Effector memory CD8-positive, alpha-beta T cell (primary cell): ENCODE data around the gene GH1.
A peak's percentile ranks its signal among the peaks of the same experiment; 100 is the strongest.

Experiments
- ATAC-seq: fragments of 150-1000 bp; cut with Tn5 transposase; replicated peaks from 2 replicates; pipeline ENCODE4 v1.10.0; 2021; ENCODE audit warnings: mild to moderate bottlenecking, moderate library complexity
- DNase-seq, 3 experiments: peaks; one replicate each; pipeline ENCODE4 v3.0.0; 2021
- H3K27ac Mint-ChIP-seq, 2 donors: one replicate each; pipeline ENCODE4 v1.8.0; 2022; ENCODE audit warnings: mild to moderate bottlenecking in 2 of 2, mixed read lengths in 2 of 2, moderate library complexity in 2 of 2
- H3K27me3 Mint-ChIP-seq, 2 donors: one replicate each; pipeline ENCODE4 v1.8.0; 2022; ENCODE audit warnings: mixed read lengths in 2 of 2
- H3K36me3 Mint-ChIP-seq: one replicate; pipeline ENCODE4 v1.8.0; 2022; ENCODE audit warnings: mild to moderate bottlenecking, moderate library complexity, mixed read lengths; ENCODE audit not compliant: insufficient read depth
- H3K4me1 Mint-ChIP-seq, 2 donors: one replicate each; pipeline ENCODE4 v1.8.0; 2022; ENCODE audit warnings: low read depth in 2 of 2, mixed read lengths in 2 of 2
- H3K4me3 Mint-ChIP-seq, 2 donors: one replicate each; pipeline ENCODE4 v1.8.0; 2022; ENCODE audit warnings: mild to moderate bottlenecking in 2 of 2, mixed read lengths in 2 of 2, moderate library complexity in 2 of 2
- H3K9me3 Mint-ChIP-seq, 2 donors: one replicate each; pipeline ENCODE4 v1.8.0; 2022; ENCODE audit warnings: mixed read lengths in 2 of 2

The GH1 gene

GRCh38 chr17:63940584-63940983, 21.9 kb upstream of the GH1 start:
- no peaks in the 10 kb centered on the region for H3K36me3 Mint-ChIP-seq
- no peak overlapping the region for H3K4me3 Mint-ChIP-seq
- no peak overlapping the region for H3K27ac Mint-ChIP-seq
- peaks cover 17 to 32% of the 10 kb centered on the region in 2 donors for H3K4me1 Mint-ChIP-seq
- ATAC-seq (no peak), DNase-seq (no peak)
- H3K27me3 Mint-ChIP-seq, result no peaks in the 10 kb centered on the region
- no peaks in the 10 kb centered on the region for H3K9me3 Mint-ChIP-seq

- Mint-ChIP-seq H3K4me1 (peaks cover 17 to 25% of the 10 kb centered on the region in 2 donors), H3K27ac (no peak overlapping the region)
These were observed 21.2 kb upstream of the GH1 start for GRCh38 chr17:63939884-63940283.

GRCh38 chr17:63939401-63939800, 20.8 kb upstream of the GH1 start:
- H3K27me3 Mint-ChIP-seq, result no peaks in the 10 kb centered on the region
- H3K27ac Mint-ChIP-seq, result no peak overlapping the region
- ATAC-seq, result no peak
- DNase-seq, result no peak
- H3K4me1 Mint-ChIP-seq, result peaks cover 17 to 23% of the 10 kb centered on the region in 2 donors
- H3K36me3 Mint-ChIP-seq, result no peaks in the 10 kb centered on the region
- no peak overlapping the region for H3K4me3 Mint-ChIP-seq
- no peaks in the 10 kb centered on the region for H3K9me3 Mint-ChIP-seq

More at GRCh38 chr17:63939884-63940283, 21.2 kb upstream of the GH1 start:
- Mint-ChIP-seq H3K4me3 (no peak overlapping the region), H3K36me3 (no peaks in the 10 kb centered on the region), H3K27me3 (no peaks in the 10 kb centered on the region), H3K9me3 (no peaks in the 10 kb centered on the region)
- no peak for ATAC-seq
- no peak for DNase-seq

GRCh38 chr17:63937920-63938319, 19.3 kb upstream of the GH1 start:
- H3K27ac Mint-ChIP-seq, result no peak overlapping the region
- H3K4me1 Mint-ChIP-seq, result peaks cover 16 to 22% of the 10 kb centered on the region in 2 donors
- DNase-seq (no peak), ATAC-seq (no peak)
- no peak overlapping the region for H3K4me3 Mint-ChIP-seq
- no peaks in the 10 kb centered on the region for H3K27me3 Mint-ChIP-seq
- no peaks in the 10 kb centered on the region for H3K9me3 Mint-ChIP-seq
- H3K36me3 Mint-ChIP-seq, result no peaks in the 10 kb centered on the region

- no peak for ATAC-seq
- H3K4me1 Mint-ChIP-seq, result peaks cover 14 to 22% of the 10 kb centered on the region in 2 donors
- H3K4me3 Mint-ChIP-seq, result no peak overlapping the region
- no peak for DNase-seq
- H3K9me3 Mint-ChIP-seq, result no peaks in the 10 kb centered on the region
- H3K36me3 Mint-ChIP-seq, result no peaks in the 10 kb centered on the region
- no peak overlapping the region for H3K27ac Mint-ChIP-seq
- no peaks in the 10 kb centered on the region for H3K27me3 Mint-ChIP-seq
These were observed 18.7 kb upstream of the GH1 start for GRCh38 chr17:63937319-63937718.

- Mint-ChIP-seq H3K27ac (peak overlapping the region; percentile 25 to 57), H3K36me3 (peaks cover 9% of the 10 kb centered on the region), H3K27me3 (no peaks in the 10 kb centered on the region), H3K4me3 (no peak overlapping the region), H3K4me1 (peaks cover 31 to 37% of the 10 kb centered on the region in 2 donors), H3K9me3 (no peaks in the 10 kb centered on the region)
- DNase-seq, result no peak
- no peak for ATAC-seq
These were observed 15.8 kb upstream of the GH1 start for GRCh38 chr17:63934183-63935112.

GRCh38 chr17:63933598-63933997, 15.0 kb upstream of the GH1 start:
- Mint-ChIP-seq H3K4me3 (peak overlapping the region in 1 of 2 donors; percentile 80), H3K27me3 (no peaks in the 10 kb centered on the region), H3K36me3 (peaks cover 13% of the 10 kb centered on the region), H3K9me3 (no peaks in the 10 kb centered on the region), H3K4me1 (peaks cover 23 to 31% of the 10 kb centered on the region in 2 donors), H3K27ac (peak overlapping the region; percentile 25 to 92)
- DNase-seq (no peak), ATAC-seq (no peak)

- Mint-ChIP-seq H3K4me3 (peak overlapping the region; percentile 70 to 80), H3K4me1 (peaks cover 23 to 26% of the 10 kb centered on the region in 2 donors), H3K36me3 (peaks cover 13% of the 10 kb centered on the region), H3K9me3 (no peaks in the 10 kb centered on the region), H3K27me3 (no peaks in the 10 kb centered on the region), H3K27ac (peak overlapping the region; percentile 86 to 92)
- ATAC-seq, result no peak
- no peak for DNase-seq
These were observed 14.1 kb upstream of the GH1 start for GRCh38 chr17:63932721-63933120.

- Mint-ChIP-seq H3K4me3 (peak within 1 kb of the TSS; percentile 70 to 80), H3K27ac (peak within 1 kb of the TSS; percentile 86 to 92), H3K4me1 (peaks cover 23 to 26% of the 10 kb centered on the region in 2 donors), H3K36me3 (peaks cover 13% of the 10 kb centered on the region), H3K9me3 (no peaks in the 10 kb centered on the region), H3K27me3 (no peaks in the 10 kb centered on the region)
- DNase-seq (no peak), ATAC-seq (peak; percentile 75)
These were observed 13.4 kb upstream of the GH1 start, which contains the start of gene CD79B for GRCh38 chr17:63931981-63932561. TSS of gene CD79B (minus strand) at chr17:63932331. CDS start at chr17:63932261, 70 bp downstream.

GRCh38 chr17:63930951-63931575, 12.4 kb upstream of the GH1 start:
- H3K36me3 Mint-ChIP-seq, result peaks cover 14% of the 10 kb centered on the region
- H3K27ac Mint-ChIP-seq, result peak overlapping the region; percentile 86 to 92
- no peaks in the 10 kb centered on the region for H3K27me3 Mint-ChIP-seq
- DNase-seq (peak; percentile 38 to 44 (median 42)), ATAC-seq (peak; percentile 83)
- peaks cover 23 to 26% of the 10 kb centered on the region in 2 donors for H3K4me1 Mint-ChIP-seq
- H3K9me3 Mint-ChIP-seq, result no peaks in the 10 kb centered on the region
- peak overlapping the region; percentile 70 to 80 for H3K4me3 Mint-ChIP-seq

- peaks cover 23 to 26% of the 10 kb centered on the region in 2 donors for H3K4me1 Mint-ChIP-seq
- H3K9me3 Mint-ChIP-seq, result no peaks in the 10 kb centered on the region
- H3K4me3 Mint-ChIP-seq, result peak overlapping the region; percentile 70 to 80
- DNase-seq (no peak), ATAC-seq (no peak)
- H3K27ac Mint-ChIP-seq, result peak overlapping the region; percentile 86 to 92
- H3K36me3 Mint-ChIP-seq, result peaks cover 16% of the 10 kb centered on the region
- H3K27me3 Mint-ChIP-seq, result no peaks in the 10 kb centered on the region
These were observed 11.5 kb upstream of the GH1 start for GRCh38 chr17:63929860-63930766.

- Mint-ChIP-seq H3K4me3 (peak overlapping the region; percentile 16 to 41), H3K36me3 (peaks cover 16% of the 10 kb centered on the region), H3K4me1 (peaks cover 23 to 26% of the 10 kb centered on the region in 2 donors)
These were observed 10.5 kb upstream of the GH1 start for GRCh38 chr17:63928966-63929695.

More at GRCh38 chr17:63928966-63929695, 10.5 kb upstream of the GH1 start:
- no peaks in the 10 kb centered on the region for H3K9me3 Mint-ChIP-seq
- DNase-seq (no peak), ATAC-seq (no peak)
- peak overlapping the region in 1 of 2 donors; percentile 59 for H3K27ac Mint-ChIP-seq
- H3K27me3 Mint-ChIP-seq, result no peaks in the 10 kb centered on the region
